ENCODE measurements around the gene LCP2. TPM values are rescaled to one million over a fixed set of nuclear protein-coding genes. Genes with fewer than 3 reads are reported as not detected.

Gene LCP2
- total and polyA plus RNA-seq, 2 donors (not counting 3 experiments of a cell fraction or from before 2014, with no cell fraction given): not detected

DNA sequence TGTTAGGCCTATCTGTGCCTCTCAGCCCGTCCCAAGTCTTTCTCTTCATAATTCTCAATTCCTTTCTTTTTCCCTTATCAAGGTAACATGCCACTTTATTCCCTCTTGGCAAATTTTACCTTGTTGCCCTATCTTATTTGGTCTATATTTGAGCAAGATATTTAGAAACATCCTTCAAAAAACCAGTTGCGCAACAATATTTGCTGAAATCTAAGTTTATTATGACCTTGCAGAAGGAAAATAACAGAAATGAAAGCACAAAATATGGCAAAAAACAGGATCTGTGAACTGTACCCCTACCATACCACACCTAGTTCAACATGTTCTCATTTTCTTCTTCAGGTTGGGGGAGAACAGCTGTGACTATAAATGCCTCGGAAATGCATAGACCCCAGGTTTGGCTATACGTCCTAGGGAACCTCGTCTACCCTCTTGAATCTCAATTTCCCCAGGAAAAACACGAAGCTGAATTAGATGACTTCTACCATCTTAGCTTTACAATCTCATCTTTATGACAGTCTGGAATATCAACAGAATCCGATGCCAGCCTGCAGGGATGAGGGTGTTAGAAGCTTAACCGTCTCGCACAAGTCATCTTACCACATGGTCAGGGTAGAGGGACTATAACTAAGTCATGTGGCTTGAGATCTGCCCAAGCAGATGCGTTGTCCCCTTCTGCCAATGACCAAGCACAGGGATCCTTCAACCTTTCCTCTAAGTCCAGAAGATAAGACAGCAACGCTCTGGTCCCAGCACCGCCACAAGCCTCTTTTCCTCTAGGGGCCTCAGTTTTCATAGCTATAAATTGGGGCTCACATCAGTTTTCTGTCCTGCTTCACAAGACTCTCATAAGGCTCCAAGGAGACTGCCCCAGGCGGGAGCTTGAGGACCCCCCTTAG lies 1.3 kb downstream of the LCP2 start:
- H2AFZ ChIP-seq (ENCODE audit: low read depth, low read length): no peak overlapping the region
- H3K9me3 ChIP-seq (replicated peaks; ENCODE audit: control insufficient read depth, insufficient read depth, low read length): no peaks in the 10 kb centered on the region
- dilution Hi-C loops (cut with MboI; ENCODE audit: extremely low pct_ligation_motif_present, low sequenced_read_pairs): no loop called here
- H3K9me1 ChIP-seq (replicated peaks; ENCODE audit: control insufficient read depth, extremely low read depth, insufficient read depth, low read length): no peaks in the 10 kb centered on the region
- BruUV-seq (replicated peaks): no TSS peak
- H3K9ac ChIP-seq (replicated peaks; ENCODE audit: extremely low read depth, insufficient read depth, low read length): no peak overlapping the region
- FAIRE-seq (no peak), DNase-seq (ENCODE audit: low read depth, low spot score) (no peak)
- ChIA-PET POLR2A (no interaction called here), CTCF (no interaction called here)
- no peaks in the 10 kb centered on the region for H3K4me1 ChIP-seq (ENCODE audit: control insufficient read depth, extremely low read depth, insufficient read depth, low read length)
- H4K20me1 ChIP-seq (replicated peaks; ENCODE audit: control insufficient read depth, extremely low read depth, insufficient read depth, low read length): no peaks in the 10 kb centered on the region
- no peak overlapping the region for H3K27ac ChIP-seq (ENCODE audit: insufficient read depth, low read depth, low read length)
- H3K27me3 ChIP-seq (ENCODE audit: control insufficient read depth in 2 of 2, insufficient read depth in 2 of 2, low read length in 2 of 2): peaks cover 2 to 3% of the 10 kb centered on the region in 2 experiments
- no peaks in the 10 kb centered on the region for H3K79me2 ChIP-seq (ENCODE audit: control insufficient read depth, insufficient read depth, low read length)
- no peak overlapping the region for H3K4me3 ChIP-seq (replicated peaks in 1 of 3; ENCODE audit: insufficient read depth in 1 of 3, low read depth in 1 of 3, low read length in 3 of 3)
- intact Hi-C loops (cut with micrococcal nuclease): no loop called here
- no peak overlapping the region for H3K4me2 ChIP-seq (ENCODE audit: insufficient read depth, low read length)
- no peaks in the 10 kb centered on the region for H3K36me3 ChIP-seq (ENCODE audit: control insufficient read depth in 2 of 2, extremely low read depth in 1 of 2, insufficient read depth in 2 of 2, low read length in 2 of 2)
- no peak for TF ChIP-seq POLR2AphosphoS5 (IDR thresholded peaks at IDR 0.05; ENCODE audit: insufficient read depth, low read depth, low read length)
- no peak for TF ChIP-seq POLR2A (IDR thresholded peaks at IDR 0.05; ENCODE audit: low read depth, low read length)
- TF ChIP-seq, protein P1, sequence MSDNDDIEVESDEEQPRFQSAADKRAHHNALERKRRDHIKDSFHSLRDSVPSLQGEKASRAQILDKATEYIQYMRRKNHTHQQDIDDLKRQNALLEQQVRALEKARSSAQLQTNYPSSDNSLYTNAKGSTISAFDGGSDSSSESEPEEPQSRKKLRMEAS (IDR thresholded peaks at IDR 0.05; ENCODE audit: insufficient read depth, insufficient read length): no peak
- TF ChIP-seq GATA2 (IDR thresholded peaks at IDR 0.05; ENCODE audit: insufficient read depth, insufficient read length, low read depth, low read length): no peak
- TF ChIP-seq, protein P2, sequence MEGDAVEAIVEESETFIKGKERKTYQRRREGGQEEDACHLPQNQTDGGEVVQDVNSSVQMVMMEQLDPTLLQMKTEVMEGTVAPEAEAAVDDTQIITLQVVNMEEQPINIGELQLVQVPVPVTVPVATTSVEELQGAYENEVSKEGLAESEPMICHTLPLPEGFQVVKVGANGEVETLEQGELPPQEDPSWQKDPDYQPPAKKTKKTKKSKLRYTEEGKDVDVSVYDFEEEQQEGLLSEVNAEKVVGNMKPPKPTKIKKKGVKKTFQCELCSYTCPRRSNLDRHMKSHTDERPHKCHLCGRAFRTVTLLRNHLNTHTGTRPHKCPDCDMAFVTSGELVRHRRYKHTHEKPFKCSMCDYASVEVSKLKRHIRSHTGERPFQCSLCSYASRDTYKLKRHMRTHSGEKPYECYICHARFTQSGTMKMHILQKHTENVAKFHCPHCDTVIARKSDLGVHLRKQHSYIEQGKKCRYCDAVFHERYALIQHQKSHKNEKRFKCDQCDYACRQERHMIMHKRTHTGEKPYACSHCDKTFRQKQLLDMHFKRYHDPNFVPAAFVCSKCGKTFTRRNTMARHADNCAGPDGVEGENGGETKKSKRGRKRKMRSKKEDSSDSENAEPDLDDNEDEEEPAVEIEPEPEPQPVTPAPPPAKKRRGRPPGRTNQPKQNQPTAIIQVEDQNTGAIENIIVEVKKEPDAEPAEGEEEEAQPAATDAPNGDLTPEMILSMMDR (IDR thresholded peaks at IDR 0.05; ENCODE audit: extremely low read depth in 1 of 2, insufficient read depth in 1 of 2, low read depth in 1 of 2, low read length in 2 of 2): no peak
- TF ChIP-seq EZH2 (IDR thresholded peaks at IDR 0.05; ENCODE audit: borderline replicate concordance, low read depth, low read length, severe bottlenecking): no peak
- TF ChIP-seq MYC (IDR thresholded peaks at IDR 0.05; ENCODE audit: low read depth, low read length): no peak
- no peak for TF ChIP-seq JUN (IDR thresholded peaks at IDR 0.05; ENCODE audit: borderline replicate concordance, insufficient read depth, insufficient read length, low read depth)

All from endothelial cell of umbilical vein (primary cell).